Stimulated activated CD8-positive, alpha-beta memory T cell treated with anti-CD3 and anti-CD28 coated beads, Interleukin-15, amount 100 ng/mL, for 48 hours (primary cell): Measurements from ENCODE around the gene ARID3C.

Experiments
- DNase-seq, 2 donors: peaks; one replicate each; pipeline ENCODE4 v3.0.0-alpha.2; 2020; ENCODE audit warnings: low read depth in 2 of 2

Gene ARID3C

GRCh38 chr9:34577400-34578240 is 51.2 kb downstream of the ARID3C start:
- no peak for DNase-seq

DNA sequence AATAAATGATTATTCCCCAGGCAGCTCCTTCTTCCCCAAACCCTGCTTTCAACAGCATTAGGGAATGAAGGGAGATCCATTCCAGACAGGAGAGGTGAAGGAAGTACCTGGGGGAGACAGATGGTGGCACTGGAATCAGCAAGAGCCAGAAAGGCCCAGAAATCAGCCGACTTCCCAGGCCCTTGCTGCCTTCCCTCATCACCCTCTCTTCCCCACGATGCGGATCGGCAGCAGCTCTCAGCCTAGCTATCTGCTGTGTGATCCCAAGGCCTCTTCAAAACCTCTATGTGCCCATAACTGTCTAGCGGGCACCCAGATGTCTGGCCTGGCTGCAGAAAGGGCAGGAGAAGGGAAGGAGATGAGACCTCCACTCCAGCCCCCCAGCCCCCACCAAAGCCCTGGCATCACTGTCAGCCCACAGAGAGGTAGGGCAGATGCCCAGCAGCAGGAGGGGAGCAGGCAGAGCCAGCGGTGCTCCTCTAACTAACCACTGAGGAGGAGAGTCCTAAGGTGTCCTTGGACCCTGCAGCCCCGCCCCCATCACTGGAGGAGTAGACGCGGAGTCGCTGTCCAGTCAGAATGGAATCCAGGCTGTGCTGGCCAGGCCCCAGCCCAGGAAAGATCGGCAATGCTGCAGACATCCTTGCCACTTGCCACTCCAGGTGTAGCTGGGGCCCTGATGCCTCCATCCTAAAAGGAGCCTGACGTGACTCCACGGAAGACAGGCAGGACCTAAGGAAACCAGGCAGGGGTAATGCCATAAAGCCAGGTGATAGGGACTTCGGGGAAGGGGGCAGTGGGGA is 52.1 kb downstream of the ARID3C start:
- no peak for DNase-seq

- no peak for DNase-seq
Measured at GRCh38 chr9:34575862-34576596, 52.8 kb downstream of the ARID3C start.

DNA sequence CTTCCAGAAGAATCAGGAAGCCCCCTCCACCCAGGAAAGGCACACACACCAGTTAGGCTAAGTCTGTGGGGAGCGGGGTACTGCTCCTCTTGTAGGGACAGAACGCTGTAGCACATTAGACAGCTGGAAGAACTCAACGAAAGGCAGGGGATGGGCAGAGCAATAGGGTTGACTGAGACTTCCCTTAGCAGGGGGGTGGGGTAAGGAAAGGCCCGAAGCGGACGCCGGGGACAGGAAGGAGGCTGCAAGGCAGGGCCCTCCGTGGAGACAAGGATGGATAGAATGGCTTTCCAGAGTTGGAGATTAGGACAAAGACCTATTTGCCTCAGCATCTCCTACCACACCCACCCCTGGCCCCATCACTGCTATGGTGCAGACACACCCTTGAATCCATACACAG is 53.6 kb downstream of the ARID3C start:
- DNase-seq, result no peak

DNA sequence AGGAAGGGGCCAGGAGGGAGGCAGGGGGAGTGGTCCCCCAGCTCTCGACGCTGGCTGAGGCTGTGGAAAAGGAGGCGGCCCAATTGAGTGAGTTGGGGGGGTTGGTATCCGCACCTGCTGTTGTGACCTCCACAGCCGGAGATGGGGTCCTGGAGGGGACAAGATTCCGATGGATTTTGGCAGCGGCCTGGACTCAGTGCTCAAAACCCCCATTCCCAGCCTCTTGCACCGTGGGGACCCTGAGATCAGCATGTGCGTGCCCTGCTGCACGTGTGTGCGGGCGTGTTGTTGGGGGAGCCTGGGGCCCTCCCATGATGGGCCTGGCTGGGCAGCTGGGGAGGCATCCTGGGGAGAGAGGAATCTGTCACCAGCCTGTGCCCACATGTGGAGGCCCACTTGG is 54.3 kb downstream of the ARID3C start:
- DNase-seq, result no peak

- no peak for DNase-seq
Measured at GRCh38 chr9:34573599-34574325, 55.1 kb downstream of the ARID3C start.

DNA sequence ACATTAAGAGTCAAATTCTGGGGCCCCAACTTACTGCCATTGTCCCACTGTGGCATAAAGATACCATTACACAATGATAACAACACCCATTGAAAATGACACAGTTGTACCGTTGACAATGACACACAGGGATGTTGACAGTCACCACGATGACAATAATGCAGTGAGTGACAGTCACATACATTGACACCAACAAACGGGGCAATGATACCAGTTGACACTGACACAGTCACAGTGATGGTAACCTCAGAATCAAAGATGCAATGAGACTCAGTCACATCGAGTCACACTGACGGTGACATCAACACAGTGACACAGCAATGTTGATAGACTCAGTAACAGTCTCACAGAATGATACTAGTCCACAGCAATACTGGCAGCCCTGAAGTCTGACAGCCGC is 56.2 kb downstream of the ARID3C start:
- DNase-seq, result no peak

- no peak for DNase-seq
Measured at GRCh38 chr9:34572092-34572491, 56.8 kb downstream of the ARID3C start.

GRCh38 chr9:34571481-34571810 is 57.4 kb downstream of the ARID3C start:
- DNase-seq, result no peak
